ENCODE data around the gene INTS12. TPM values are rescaled to one million over a fixed set of nuclear protein-coding genes. Genes with fewer than 3 reads are reported as not detected.

Gene INTS12
- 8.7 and 16.2 TPM in 2 replicates for total RNA-seq

GRCh38 chr4:105708181-105709080, at the start of gene INTS12, which contains the start of gene GSTCD:
Gene INTS12, minus strand, starts transcription at chr4:105708689. Its CDS starts 8,684 bp downstream, at chr4:105700005.
Gene GSTCD, plus strand, starts transcription at chr4:105708784. Its CDS starts 8,830 bp downstream, at chr4:105717614.

Other genes with a start within 250 kb of the INTS12 start
- gene PPA2, start 234.6 kb downstream of the INTS12 start, total RNA-seq: 37.9 and 54.1 TPM in 2 replicates
- not detected in 2 replicates for gene ARHGEF38, start 156.1 kb downstream of the INTS12 start, total RNA-seq
- gene GSTCD, start 95 bp upstream of the INTS12 start, total RNA-seq: 7.9 and 9.7 TPM in 2 replicates
- gene NPNT, start 186.8 kb upstream of the INTS12 start, total RNA-seq: 0.32 and 0.44 TPM in 2 replicates